Right cardiac atrium (tissue), 5 donors: ENCODE data around the gene KIRREL2. TPM values are rescaled to one million over a fixed set of nuclear protein-coding genes. Genes with fewer than 3 reads are reported as not detected.
A peak's percentile ranks its signal among the peaks of the same experiment; 100 is the strongest.

Source experiments
- ATAC-seq, 2 donors: fragments of 200-7000 bp; cut with Tn5 transposase; one replicate each; pipeline versions ENCODE4 v1.8.0 to v1.9.1; 2020; ENCODE audit warnings: moderate library complexity in 2 of 2, mild to moderate bottlenecking in 1 of 2
- DNase-seq, 3 donors: peaks; one replicate each; pipeline ENCODE4 v3.0.0-alpha.2; 2020
- H3K27ac ChIP-seq: one replicate; pipeline ENCODE4 v1.5.1; 2013; ENCODE audit warnings: mild to moderate bottlenecking, low read length, control low read depth, moderate library complexity
- H3K27me3 ChIP-seq: one replicate; pipeline ENCODE4 v1.6.1; 2013; ENCODE audit not compliant: control insufficient read depth, insufficient read depth
- H3K4me1 ChIP-seq: one replicate; pipeline ENCODE4 v1.6.1; 2013; ENCODE audit warnings: low read length; ENCODE audit not compliant: control insufficient read depth, insufficient read depth
- H3K4me3 ChIP-seq: one replicate; pipeline ENCODE4 v1.5.1; 2013; ENCODE audit warnings: low read length, control low read depth
- H3K9me3 ChIP-seq: one replicate; pipeline ENCODE4 v1.6.1; 2013; ENCODE audit warnings: low read length; ENCODE audit not compliant: control insufficient read depth
- WGBS: extraction: QIAGEN DNeasy Blood & Tissue Kit; methylation state at CpG from one replicate; pipeline ENCODE4 v1.1.7; 2013; 5-methylcytosine and 5-hydroxymethylcytosine counted together
- intact Hi-C, 4 donors: fragments of 100-400 bp; cut with DNase I; formaldehyde crosslinking; loops; one replicate each; pipeline versions ENCODE4 v1.11.0 to v1.14.0; 2022 to 2023
- polyA plus RNA-seq: library from polyadenylated mRNA; stranded (reverse); fragments of 200-250 nt; gene quantifications from one replicate; pipeline ENCODE4 v1.2.3, GENCODE V29; 2013
- total RNA-seq, 4 donors: library from RNA; stranded (reverse); fragmentation: NEBNext Ultra II Directional; extraction: Animal tissue kit (Norgen Biotek cat#: 25700); gene quantifications; one replicate each; pipeline ENCODE4 v1.2.1, GENCODE V29; 2021
- donor health status: healthy with polysubstance abuse.
- donor health status: DM: no; HTN: yes; CAD: no.
- donor health status: DM: no; HTN: no; CAD: no.
- donor health status: DM: no; HTN: yes; CAD: no; lungs with severe emphysema.
- donor health status: DM: yes; HTN: yes; CAD: no.

The KIRREL2 gene
- total and polyA plus RNA-seq, 5 donors, result not detected

GRCh38 chr19:35846038-35846668 is 10.6 kb upstream of the KIRREL2 start:
- Histone ChIP-seq H3K27ac (no peak overlapping the region), H3K4me3 (peak overlapping the region; percentile 30), H3K4me1 (no peaks in the 10 kb centered on the region), H3K27me3 (no peaks in the 10 kb centered on the region), H3K9me3 (no peaks in the 10 kb centered on the region)
- WGBS, result 4% methylated on average over 26 of the region's 26 CpGs
- DNase-seq (peak in 1 of 3 donors; percentile 59), ATAC-seq (no peak)
- intact Hi-C loops, result no loop called here

- Histone ChIP-seq H3K4me1 (no peaks in the 10 kb centered on the region), H3K27ac (no peak overlapping the region), H3K27me3 (no peaks in the 10 kb centered on the region), H3K9me3 (no peaks in the 10 kb centered on the region), H3K4me3 (no peak overlapping the region)
- ATAC-seq (no peak), DNase-seq (no peak)
- 68% methylated on average over 8 of the region's 8 CpGs for WGBS
- intact Hi-C loops, result no loop called here
These were observed 8.8 kb upstream of the KIRREL2 start for GRCh38 chr19:35847911-35848310.

- 67% methylated on average over 8 of the region's 8 CpGs for WGBS
- intact Hi-C loops, result no loop called here
- H3K27ac ChIP-seq, result no peak overlapping the region
- H3K9me3 ChIP-seq, result no peaks in the 10 kb centered on the region
- DNase-seq (no peak), ATAC-seq (no peak)
- no peaks in the 10 kb centered on the region for H3K27me3 ChIP-seq
- no peak overlapping the region for H3K4me3 ChIP-seq
- H3K4me1 ChIP-seq, result no peaks in the 10 kb centered on the region
These were observed 8.2 kb upstream of the KIRREL2 start for GRCh38 chr19:35848486-35848885.

- 88% methylated on average over 18 of the region's 18 CpGs for WGBS
- DNase-seq (no peak), ATAC-seq (no peak)
- Histone ChIP-seq H3K9me3 (no peaks in the 10 kb centered on the region), H3K4me3 (no peak overlapping the region), H3K27me3 (no peaks in the 10 kb centered on the region), H3K4me1 (no peaks in the 10 kb centered on the region), H3K27ac (no peak overlapping the region)
- intact Hi-C loops, result no loop called here
These were observed 7.7 kb upstream of the KIRREL2 start for GRCh38 chr19:35848919-35849505.

GRCh38 chr19:35851213-35852028 is 5.3 kb upstream of the KIRREL2 start:
- H3K4me3 ChIP-seq, result no peak overlapping the region
- no peaks in the 10 kb centered on the region for H3K27me3 ChIP-seq
- intact Hi-C loops, result no loop called here
- DNase-seq (no peak), ATAC-seq (no peak)
- H3K4me1 ChIP-seq, result no peaks in the 10 kb centered on the region
- H3K27ac ChIP-seq, result no peak overlapping the region
- WGBS, result 41% methylated on average over 32 of the region's 32 CpGs
- H3K9me3 ChIP-seq, result no peaks in the 10 kb centered on the region

- DNase-seq (no peak), ATAC-seq (no peak)
- intact Hi-C loops, result no loop called here
- Histone ChIP-seq H3K9me3 (no peaks in the 10 kb centered on the region), H3K4me1 (no peaks in the 10 kb centered on the region), H3K27ac (no peak within 1 kb of the TSS), H3K27me3 (no peaks in the 10 kb centered on the region), H3K4me3 (no peak within 1 kb of the TSS)
- WGBS, result 41% methylated on average over 9 of the region's 9 CpGs
These were observed 4.5 kb upstream of the KIRREL2 start, which contains the start of gene NPHS1 for GRCh38 chr19:35852029-35852780. NPHS1 (minus strand) TSS chr19:35852504; CDS start chr19:35851837, 667 bp downstream.

GRCh38 chr19:35853038-35853756 is 3.5 kb upstream of the KIRREL2 start:
- Histone ChIP-seq H3K9me3 (no peaks in the 10 kb centered on the region), H3K27me3 (no peaks in the 10 kb centered on the region), H3K27ac (no peak overlapping the region), H3K4me1 (no peaks in the 10 kb centered on the region), H3K4me3 (no peak overlapping the region)
- no peak for DNase-seq
- no peak for ATAC-seq
- 53% methylated on average over 8 of the region's 8 CpGs for WGBS
- intact Hi-C loops, result no loop called here

GRCh38 chr19:35858311-35858710 is 1.6 kb downstream of the KIRREL2 start:
- Histone ChIP-seq H3K9me3 (no peaks in the 10 kb centered on the region), H3K4me1 (no peaks in the 10 kb centered on the region), H3K27ac (no peak overlapping the region), H3K4me3 (no peak overlapping the region), H3K27me3 (no peaks in the 10 kb centered on the region)
- 70% methylated on average over 6 of the region's 6 CpGs for WGBS
- no peak for ATAC-seq
- intact Hi-C loops, result no loop called here
- no peak for DNase-seq

- intact Hi-C loops, result no loop called here
- Histone ChIP-seq H3K9me3 (no peaks in the 10 kb centered on the region), H3K27me3 (no peaks in the 10 kb centered on the region), H3K4me3 (no peak overlapping the region), H3K4me1 (no peaks in the 10 kb centered on the region), H3K27ac (no peak overlapping the region)
- DNase-seq (no peak), ATAC-seq (no peak)
- 64% methylated on average over 4 of the region's 4 CpGs for WGBS
These were observed 2.7 kb downstream of the KIRREL2 start for GRCh38 chr19:35859414-35859813.

GRCh38 chr19:35860436-35860817 is 3.7 kb downstream of the KIRREL2 start:
- DNase-seq (no peak), ATAC-seq (peak in 1 of 2 donors; percentile 8)
- Histone ChIP-seq H3K4me3 (no peak overlapping the region), H3K27me3 (no peaks in the 10 kb centered on the region), H3K9me3 (no peaks in the 10 kb centered on the region), H3K4me1 (no peaks in the 10 kb centered on the region), H3K27ac (no peak overlapping the region)
- WGBS, result 16% methylated on average over 24 of the region's 24 CpGs
- intact Hi-C loops, result no loop called here
